ENCODE data around the gene CCDC32. TPM values are rescaled to one million over a fixed set of nuclear protein-coding genes. Genes with fewer than 3 reads are reported as not detected.

Gene CCDC32
- total and polyA plus RNA-seq, 2 of the 8 experiments (the other 6 are each of a cell fraction or from before 2014, with no cell fraction given) = 8.9 to 12.1 TPM

GRCh38 chr15:40600956-40601355 is 36.1 kb upstream of the CCDC32 start (continued):
- TF ChIP-seq SUZ12 (IDR thresholded peaks at IDR 0.05; ENCODE audit: low read length) = no peak
- TF ChIP-seq NRF1 (IDR thresholded peaks at IDR 0.05; ENCODE audit: low read depth, low read length) = no peak
- no peak for TF ChIP-seq KDM5A (IDR thresholded peaks at IDR 0.05; ENCODE audit: low read length)
- TF ChIP-seq GABPA (IDR thresholded peaks at IDR 0.05; ENCODE audit: borderline replicate concordance, insufficient read depth, low read length) = no peak
